ENCODE measurements around the gene TWNK.

Gene TWNK

DNA sequence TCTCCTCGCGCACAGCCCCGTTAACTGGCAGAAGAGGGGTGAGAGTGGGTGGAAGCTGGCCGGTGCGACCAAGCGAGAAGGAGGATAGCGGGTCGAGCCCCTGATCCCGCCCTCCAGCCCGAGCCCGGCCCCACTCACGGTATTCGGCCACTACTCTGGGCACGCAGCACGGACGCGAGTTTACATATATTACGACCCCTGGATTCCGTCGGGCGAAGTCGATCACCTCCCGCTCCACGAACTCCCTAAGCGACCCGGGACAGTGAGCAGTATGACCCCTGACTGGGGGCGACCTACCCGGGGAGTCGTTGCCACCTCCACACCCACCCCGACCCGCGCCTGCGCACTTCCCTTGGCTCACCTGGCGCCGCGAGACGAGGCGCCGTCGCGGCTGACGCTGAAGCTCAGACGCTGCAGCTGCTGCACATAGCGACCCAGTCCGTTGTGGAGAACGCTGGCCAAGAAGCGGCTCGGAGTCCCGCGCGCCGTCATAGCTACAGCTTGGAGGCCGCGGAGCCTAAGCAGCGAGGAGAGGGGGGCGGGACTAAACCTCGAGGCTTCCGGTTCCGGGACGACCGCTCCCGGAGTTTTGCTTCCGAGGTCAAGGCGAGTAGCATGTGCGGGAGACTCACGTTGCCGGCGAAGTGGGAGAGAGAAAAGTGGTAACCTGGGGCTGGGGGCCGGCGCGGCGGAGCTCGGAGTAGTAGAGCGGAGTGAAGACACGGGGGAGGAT is at the start of gene TWNK, which contains the start of gene MRPL43:
Gene TWNK (plus strand): TSS at position 592 of the 733 bp plus-strand sequence. CDS start 668 bp downstream, outside the sequence.
Gene MRPL43 (minus strand): TSS at position 546 of the 733 bp plus-strand sequence. CDS start 54 bp downstream, at position 492.
- peak; percentile 80 for DNase-seq

DNA sequence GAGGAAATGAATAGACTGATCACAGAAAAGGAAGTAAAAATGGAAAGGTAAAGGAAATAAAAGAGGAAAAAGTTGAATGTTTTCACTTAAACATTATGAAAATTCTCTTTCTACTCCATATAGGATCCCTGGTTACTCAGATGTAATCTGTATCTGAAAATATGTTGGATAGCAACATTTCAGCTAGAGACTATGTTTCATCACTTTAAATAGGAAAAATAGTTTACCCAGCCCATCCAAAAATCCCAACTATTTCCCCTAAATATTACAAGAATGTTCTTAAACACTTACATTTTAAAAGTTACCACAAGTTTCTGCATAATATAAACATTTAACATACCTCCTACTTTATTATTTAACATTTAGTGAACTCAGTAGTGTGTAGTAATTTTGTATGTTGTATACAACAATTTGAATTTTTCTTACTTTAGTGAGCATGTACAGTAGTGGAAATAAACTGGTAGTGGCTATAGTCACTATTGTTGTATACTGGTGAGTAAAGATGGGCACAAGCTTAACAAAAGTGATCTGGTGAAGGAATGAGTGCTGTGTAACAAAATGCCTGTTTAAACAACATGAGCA is 47.5 kb upstream of the TWNK start:
- DNase-seq: no peak

DNA sequence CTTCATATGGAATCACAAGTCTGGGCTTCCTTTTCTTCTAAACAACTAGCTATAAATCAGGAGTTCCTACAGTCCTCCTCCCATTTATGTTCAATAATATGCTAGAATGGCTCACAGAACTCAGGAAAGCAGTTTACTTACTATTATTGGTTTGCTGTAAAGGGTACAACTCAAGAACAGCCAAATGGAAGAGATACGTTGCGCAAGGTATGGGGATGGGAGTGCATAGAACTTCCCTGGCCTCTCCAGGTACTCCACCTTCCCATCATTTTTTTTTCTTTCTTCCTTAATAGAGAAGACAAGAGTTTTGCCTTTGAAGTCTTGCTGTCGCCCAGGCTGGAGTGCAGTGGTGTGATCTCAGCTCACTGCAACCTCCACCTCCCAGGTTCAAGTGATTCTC is 45.1 kb upstream of the TWNK start:
- DNase-seq: no peak

DNA sequence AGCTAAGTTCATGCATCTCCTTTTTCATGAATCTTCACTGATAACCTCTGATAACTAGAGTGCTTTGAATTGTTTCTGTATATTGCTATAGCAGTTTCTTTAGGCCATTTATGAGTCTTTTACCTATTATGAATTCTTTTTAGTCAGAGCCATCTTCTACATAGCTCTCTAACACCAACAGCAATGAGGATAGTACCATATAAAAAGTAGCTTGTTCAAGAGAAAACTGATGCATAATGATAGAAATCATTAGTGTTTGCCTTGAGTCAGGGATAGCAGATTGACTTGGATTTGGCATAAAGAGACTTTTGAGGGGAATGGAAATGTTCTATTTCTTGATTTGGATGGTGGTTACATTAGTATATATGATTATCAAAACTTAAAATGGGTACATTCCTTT is 43.8 kb upstream of the TWNK start:
- DNase-seq: no peak

DNA sequence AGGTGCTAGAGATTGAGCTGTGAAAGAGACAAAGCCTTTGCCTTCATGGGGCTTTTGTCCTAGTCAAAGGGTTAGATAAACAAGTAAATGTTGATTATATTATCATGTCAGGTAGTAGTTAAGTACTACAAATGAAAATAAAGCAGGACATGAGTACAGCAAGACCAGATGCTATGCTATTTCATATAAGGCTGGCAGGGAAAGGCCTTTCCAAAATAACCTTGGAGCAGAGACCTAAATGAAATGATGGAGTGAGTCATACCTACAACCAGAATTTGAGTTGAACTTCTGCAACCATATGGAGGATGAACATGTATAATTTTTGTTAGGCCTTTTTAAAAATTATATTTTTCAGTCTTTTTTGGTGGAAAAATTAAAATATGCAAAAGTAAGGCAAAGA is 41.6 kb upstream of the TWNK start:
- DNase-seq: no peak

DNA sequence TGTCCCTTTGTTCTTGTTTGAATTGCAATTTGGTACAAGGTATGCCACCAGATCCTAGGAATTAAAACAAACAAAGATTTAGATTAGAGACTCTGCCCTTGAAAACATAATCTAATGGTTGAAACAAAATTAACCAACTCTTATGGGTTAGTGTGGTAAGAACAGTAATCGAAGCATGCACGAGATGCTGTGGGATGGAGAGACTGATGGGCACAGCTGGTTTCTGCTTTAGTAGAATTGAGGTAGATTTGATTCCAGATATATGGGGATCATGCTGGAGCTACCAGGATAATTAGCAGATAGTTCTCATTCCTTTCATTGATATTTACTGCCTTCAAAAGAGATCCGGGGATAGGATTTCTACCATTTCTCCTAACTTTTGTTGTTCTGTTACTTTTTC is 38.4 kb upstream of the TWNK start:
- DNase-seq: no peak

DNA sequence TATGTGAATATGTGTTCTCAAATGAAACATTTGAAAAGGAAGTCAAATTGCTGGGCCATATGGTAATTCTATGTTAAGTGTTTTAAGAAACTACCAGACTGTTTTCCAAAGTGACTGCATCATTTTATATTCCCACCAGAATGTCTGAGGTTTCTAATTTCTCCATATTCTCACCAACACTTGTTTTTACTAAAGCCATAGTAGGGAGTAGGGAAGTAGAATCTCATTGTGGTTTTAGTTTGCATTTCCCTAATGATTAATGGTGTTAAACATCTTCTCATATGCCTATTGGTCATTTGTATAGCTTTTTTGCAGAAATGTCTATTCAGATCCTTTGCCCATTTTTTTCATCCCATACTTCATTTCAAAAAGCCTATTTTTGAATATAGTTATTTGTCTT is 27.1 kb upstream of the TWNK start:
- DNase-seq: no peak

DNA sequence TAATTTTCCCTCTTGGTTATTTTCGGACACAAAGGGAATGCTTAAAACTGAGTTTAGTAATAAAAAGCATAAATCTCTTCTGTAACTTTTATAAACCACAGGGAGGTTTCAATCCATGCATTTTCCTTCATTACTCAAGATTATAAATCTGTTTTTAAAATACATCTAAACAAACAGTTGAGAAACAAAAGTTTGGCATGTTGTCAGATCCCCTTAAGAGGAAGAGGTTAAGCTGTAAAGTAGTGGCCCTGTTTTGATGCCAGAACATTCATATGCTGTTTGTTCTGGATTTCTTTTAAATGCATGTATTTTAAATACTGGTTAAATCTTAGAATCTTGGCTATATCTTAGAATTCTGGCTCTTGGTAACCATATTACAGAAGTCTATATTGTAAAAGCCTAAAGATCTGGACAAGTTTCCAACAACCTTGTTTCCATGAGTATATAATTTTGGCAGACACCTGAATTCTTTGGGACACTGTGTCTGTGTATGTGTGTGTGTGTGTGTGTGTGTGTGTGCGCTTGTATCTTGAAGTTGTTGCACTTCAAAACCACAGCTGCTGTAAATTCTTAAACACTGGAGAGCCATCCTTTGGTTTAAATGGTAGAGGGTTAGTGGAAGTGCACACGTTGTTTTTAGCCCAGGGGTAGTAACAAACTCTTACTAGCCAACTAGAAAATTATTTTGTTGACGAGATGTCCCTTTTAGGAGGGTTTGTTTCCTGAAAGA is 24.8 kb upstream of the TWNK start:
- DNase-seq: no peak

DNA sequence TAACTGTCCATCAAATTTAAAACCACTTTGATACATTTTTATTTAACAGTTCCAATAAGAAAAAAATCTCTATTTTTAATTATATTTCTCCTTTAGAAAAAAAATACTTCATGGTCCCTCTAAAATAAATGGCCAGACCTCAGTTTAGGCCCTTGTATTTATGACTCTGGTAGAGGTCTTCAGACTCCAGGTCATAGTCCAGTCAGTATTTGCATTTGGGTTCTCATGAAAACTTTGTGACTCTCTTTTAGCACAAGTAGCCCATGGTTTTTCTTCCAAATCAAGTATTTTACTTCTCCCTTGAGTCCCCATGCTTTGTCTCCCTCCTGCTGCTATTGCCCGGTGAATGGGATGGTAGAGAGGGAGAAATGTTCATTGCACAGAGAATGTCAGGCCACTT is 23.5 kb upstream of the TWNK start:
- no peak for DNase-seq

DNA sequence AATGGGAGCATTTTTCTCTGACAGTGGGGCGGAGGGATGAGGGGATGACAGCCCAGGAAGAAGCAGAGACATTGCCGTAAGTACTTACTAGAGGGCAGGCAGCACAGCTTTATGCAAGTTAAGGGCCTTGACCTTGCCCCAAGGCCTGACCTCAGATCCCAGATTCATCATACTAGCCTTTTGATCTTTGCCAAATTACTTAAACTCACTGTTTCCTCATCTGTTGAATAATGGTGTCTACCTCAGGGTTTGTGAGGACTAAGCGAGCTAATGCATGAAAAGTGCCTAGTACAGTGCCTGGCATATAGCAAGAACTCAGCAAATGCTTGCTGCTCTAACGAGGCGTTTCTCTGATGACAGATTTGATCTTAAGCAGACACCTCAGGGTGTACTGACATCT is 21.5 kb upstream of the TWNK start:
- no peak for DNase-seq

DNA sequence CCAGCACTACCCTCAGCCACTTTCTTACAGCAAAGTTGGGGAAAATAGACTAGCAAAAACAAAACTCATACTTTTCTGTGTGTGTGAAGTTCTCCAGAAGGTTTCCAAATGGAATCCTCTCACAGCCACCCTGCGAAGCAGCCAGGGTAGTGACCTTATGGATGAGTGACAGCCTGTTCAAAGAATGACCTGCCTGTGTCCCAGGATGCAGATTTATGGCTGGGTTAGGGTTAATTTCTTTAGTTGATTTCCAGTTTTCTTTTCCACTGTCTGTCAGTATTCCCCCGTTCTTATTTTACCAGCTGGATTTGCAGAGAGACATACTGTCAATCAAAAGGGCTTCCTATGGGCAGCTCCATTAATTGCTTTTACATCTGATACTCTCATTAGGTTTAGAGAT is 20.5 kb upstream of the TWNK start:
- DNase-seq: no peak

DNA sequence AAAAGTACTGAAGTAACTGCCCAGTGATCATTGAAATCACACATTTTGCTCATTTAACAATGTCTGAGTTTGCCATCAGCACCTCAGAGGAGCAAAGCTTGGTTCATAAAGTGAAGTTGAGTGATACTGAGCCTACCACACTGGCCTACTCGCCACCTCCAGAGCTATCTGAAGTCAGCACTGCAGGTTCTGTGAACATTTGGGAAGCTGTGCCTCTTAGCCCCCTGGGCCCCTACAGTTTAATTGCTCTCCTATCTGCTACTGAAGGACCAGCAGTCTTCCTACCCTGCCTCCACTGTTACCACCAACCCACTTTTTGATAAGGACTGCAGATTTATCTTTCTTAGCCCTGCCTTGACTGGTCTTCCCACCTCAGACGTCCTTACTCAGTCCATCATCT is 20.0 kb upstream of the TWNK start:
- no peak for DNase-seq

DNA sequence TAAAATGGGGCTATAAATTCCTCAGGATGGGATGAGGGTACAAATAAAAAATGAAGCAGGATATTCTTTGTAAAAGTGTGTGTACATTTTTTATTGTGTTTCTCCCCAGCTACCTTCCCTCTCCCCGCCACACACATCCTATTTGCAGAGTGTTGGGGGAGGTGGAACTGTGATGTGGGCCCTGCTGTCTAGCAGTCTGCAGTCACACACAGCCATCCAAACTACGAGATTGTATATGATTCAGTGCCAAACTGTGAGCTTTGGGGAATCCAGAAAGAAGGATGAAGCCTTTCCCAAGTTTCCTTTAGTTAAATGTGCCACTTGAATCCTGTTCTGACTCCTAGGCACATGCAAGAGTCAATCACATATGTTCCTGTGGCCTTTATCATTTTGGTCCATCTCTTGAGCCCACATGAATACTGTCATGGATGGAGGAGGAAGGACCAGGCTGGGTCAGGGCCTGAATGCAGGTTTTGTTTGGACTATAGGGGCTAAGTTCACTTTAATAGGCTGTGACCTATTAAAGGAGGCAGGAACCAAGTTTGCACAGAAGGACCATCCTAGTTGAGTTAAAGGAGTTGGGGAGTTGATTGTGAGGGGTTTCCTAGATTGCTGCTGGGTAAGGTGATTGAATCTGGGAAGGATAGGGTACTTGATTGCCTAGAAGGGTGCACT is 19.1 kb upstream of the TWNK start:
- no peak for DNase-seq

DNA sequence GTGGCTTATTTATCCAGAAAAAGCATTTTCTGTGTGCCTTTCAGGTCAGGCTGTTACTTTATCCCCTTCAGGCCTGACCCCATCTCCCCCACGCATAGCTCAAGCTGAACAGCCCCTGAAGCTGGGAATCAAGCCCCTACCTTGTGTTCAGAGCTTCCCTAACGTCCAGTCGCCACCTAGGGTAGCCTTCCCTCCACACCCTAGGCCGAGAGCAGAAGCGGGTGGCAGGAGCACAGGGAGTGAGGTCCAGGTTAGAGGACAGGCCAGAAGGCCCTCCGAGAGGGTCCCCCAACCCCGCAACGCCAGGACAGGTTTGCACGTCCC is 18.5 kb upstream of the TWNK start:
- no peak for DNase-seq

DNA sequence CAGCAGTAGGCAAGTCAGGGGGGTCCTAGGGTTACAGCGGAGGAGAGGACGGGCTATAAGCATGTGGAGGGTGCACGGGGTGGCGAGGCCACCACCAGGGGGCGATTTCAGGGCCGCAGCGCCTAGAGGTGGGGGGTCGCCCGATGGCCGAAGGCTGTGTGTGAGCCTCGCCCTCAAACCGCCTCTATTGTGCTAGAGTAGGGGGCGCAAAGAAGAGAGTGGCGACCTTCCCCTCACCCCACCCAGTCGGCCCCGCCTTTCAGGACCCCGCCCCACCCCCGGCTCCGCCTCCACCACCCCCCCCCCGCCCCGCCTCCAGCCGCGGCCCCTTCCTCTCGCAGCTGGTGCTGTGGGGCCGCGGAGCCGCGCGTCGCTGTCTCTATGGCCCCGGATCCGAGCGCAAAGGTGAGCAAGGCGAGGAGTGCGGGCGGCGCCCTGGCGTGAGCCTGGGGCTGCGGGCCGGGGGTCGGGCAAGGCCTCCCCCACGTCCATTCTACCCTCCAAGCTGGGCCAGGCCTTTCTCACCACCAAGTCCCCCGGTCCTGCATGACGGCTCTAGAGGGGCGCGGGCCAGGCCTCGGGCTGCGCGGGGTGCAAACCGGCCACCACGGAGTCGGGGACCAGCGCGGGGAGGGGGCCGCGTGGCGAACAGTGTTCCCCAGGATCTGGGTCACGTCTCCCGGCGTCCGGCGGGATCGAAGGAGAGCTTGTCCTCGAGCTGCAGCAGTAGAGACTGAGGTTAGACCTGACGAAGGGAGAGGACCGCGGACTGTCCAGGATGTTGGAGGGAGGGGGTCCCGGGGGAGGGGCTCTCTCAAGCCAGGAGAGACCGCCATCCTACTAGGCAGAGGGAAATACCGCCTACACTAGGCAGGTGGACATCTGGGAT is 17.9 kb upstream of the TWNK start, which contains the start of gene SEMA4G:
Gene SEMA4G (plus strand): TSS at position 318 of the 889 bp plus-strand sequence. CDS start 3,409 bp downstream, outside the sequence.
- DNase-seq: peak; percentile 68

DNA sequence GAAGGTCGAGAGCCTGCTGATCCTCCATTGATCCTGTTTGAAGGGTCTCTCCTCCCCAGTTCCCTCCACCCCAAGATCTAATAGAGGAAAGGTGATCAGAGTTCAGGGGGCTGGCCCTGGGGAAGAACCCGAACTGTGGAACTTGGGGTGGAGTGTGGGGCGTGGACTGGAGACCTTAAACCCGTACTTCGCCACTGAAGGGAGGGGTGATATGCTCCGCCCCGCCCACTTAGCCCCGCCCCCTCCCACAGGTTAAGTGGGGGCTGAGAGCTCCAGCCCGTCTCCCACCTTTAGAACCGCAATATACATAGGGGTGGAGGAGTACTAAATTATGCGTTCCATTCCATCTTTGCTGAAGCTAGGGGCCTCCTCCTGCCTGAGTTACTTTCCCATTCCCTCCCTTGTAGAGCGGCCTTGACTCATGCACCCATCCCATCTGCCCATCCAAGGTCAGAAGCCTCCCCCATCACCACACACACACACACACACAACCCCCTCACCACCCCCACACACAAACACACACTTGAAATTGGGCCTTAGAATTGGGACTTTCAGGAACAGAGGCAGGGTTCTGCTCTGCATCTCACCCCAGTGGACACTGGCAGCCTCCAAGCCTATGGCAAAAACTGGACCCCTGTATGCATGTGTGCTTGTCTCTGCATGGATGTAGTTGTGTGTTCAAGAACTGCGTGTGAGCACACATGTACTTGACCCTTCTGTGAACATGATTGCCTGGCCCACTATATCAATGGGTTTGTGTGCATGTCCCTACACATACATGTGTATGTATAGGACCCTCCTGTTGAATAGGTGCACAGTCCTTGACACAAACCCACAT is 17.0 kb upstream of the TWNK start:
- DNase-seq: no peak

DNA sequence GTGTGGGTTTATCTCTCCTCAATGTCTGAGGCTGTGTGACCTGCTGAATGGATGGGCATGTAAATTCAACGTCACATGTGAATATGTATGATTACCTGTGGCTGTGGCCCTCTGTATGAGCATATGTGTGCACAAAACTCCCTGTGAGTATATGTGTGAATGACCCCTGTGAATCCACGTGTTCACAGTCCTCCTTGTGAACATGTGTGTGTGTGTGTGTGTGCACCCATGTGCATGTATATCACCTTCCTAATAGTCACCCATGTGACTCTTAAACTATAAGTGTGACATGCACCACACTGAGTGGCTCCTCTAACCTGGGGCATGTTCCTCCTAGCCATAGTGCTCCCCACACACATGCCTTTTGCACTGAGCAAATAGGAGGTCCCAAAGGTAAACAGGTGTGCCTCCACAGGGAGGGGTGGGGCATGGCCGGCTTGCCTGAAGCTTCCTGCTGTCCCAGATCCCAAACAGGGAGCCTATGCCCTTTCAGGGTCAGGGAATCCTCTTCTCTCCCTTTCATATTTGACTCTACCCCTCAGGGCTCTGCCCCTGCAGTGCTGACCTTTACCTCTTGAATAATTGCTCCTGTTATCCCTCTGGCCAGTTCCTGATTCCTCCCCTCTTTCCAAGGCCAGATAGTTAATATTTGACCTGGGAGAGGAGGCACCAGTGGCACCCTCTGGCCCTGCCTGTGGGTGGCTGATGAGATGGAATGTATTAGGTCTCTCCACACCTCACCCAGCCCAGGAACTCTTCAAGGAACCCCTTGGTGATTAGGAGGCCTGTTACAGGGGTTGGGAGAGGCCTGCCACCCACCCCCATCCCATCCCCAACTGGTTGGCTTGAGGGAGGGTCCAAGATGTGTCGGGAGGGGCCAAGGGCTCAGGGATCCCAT is 16.2 kb upstream of the TWNK start:
- DNase-seq: no peak

DNA sequence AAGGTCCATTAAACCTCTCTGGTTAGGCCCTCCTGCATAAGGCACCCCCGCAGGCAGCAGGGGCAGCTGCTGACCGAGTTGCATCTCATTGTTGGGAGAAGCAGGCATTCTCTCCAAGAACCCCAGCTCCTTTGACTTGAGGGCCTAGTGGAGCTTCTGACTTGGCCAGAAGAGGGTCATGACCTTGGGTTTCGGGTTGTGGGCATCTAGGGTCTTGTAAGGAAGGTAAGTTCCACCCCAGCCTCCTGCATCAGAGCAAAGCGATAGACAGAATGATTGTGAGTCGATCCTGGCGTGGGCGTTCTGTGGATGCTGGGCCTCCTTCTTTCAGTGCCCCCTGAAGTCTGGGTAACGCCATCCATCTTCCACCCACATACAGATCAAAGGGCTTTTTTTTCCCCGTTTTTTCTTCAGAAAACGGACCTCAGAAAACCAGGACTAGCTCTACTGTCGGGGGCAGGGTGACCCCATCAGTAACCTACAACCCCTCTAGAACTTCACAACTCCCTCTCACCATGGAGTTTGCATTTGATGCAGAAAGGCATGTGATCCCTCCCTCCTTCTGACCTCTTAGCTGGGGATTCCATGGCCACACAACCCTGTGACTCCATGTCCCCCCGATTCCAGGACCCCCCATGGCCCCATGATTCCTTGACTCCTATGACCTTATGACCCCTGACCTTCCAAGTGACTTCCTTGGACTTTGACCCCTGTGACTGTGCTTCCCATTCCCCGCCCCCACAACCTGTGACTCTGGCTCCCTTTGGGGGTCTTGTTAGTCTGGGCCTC is 15.0 kb upstream of the TWNK start:
- DNase-seq: no peak

DNA sequence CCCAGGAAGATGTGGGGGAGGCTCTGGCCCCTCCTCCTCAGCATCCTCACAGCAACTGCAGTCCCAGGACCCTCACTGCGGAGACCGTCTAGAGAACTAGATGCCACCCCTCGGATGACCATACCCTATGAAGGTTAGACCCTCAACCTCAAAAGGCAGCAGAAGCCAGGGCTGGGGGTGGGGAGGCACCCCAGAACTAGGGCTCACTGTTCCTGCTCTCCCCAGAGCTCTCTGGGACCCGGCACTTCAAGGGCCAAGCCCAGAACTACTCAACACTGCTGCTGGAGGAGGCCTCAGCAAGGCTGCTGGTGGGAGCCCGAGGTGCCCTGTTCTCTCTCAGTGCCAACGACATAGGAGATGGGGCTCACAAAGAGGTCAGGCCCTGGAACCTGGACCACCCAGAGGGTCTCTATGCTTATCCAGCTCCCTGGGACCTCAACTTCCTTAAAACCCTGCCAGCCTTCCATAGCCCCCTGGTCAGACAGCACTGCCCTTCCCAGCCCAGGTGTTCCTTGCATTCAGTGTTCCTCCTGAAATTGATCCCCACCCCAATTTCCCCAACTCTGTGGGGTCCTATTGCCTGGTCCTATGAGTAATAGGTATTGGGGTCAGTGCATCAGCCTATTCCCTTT is 14.3 kb upstream of the TWNK start:
- no peak for DNase-seq

All from 8988T (cell line).